SJCRH30 (cell line): Measurements from ENCODE around the gene AKAP6. TPM values are rescaled to one million over a fixed set of nuclear protein-coding genes. Genes with fewer than 3 reads are reported as not detected.

ENCODE experiments used
- DNase-seq, 2 experiments: peaks; one replicate each; pipeline ENCODE4 v3.0.0-alpha.2; 2015 to 2020
- H3K27ac ChIP-seq: fragments of 250-450 bp; sonication (Bioruptor Pico); 2 replicates; pipeline ENCODE4 v1.5.1; 2020; ENCODE audit warnings: mild to moderate bottlenecking, moderate library complexity
- H3K27me3 ChIP-seq: fragments of 250-450 bp; sonication (Bioruptor Pico); 2 replicates; pipeline ENCODE4 v1.5.1; 2020; ENCODE audit warnings: mild to moderate bottlenecking, moderate library complexity
- H3K36me3 ChIP-seq: fragments of 250-450 bp; sonication (Bioruptor Pico); 2 replicates; pipeline ENCODE4 v1.5.1; 2020; ENCODE audit warnings: mild to moderate bottlenecking, moderate library complexity
- H3K4me1 ChIP-seq: fragments of 250-450 bp; sonication (Bioruptor Pico); 2 replicates; pipeline ENCODE4 v1.5.1; 2020; ENCODE audit warnings: mild to moderate bottlenecking, moderate library complexity
- H3K4me3 ChIP-seq: fragments of 250-450 bp; sonication (Bioruptor Pico); 2 replicates; pipeline ENCODE4 v1.5.1; 2020; ENCODE audit warnings: mild to moderate bottlenecking, moderate library complexity
- H3K9me3 ChIP-seq: fragments of 250-450 bp; sonication (Bioruptor Pico); replicated peaks from 2 replicates; pipeline ENCODE4 v1.5.1; 2020; ENCODE audit warnings: mild to moderate bottlenecking, moderate library complexity
- total RNA-seq: library from RNA; depleted of rRNA; stranded (reverse); fragments of >200 nt; shearing (Covaris generic); gene quantifications from 2 replicates; pipeline ENCODE4 v1.2.3, GENCODE V29; 2014

The AKAP6 gene
- total RNA-seq, 1 experiment from 2014 or later, result 14.6 TPM

- no peaks in the 10 kb centered on the region for H3K36me3 ChIP-seq
- H3K27ac ChIP-seq, result no peak overlapping the region
- H3K27me3 ChIP-seq, result no peaks in the 10 kb centered on the region
- H3K9me3 ChIP-seq, result no peaks in the 10 kb centered on the region
- no peak for DNase-seq
- H3K4me1 ChIP-seq, result no peaks in the 10 kb centered on the region
- no peak overlapping the region for H3K4me3 ChIP-seq
Measured at GRCh38 chr14:32654106-32654505, 325.0 kb downstream of the AKAP6 start.

GRCh38 chr14:32656601-32657000, 327.5 kb downstream of the AKAP6 start:
- no peak overlapping the region for H3K27ac ChIP-seq
- no peaks in the 10 kb centered on the region for H3K27me3 ChIP-seq
- no peaks in the 10 kb centered on the region for H3K36me3 ChIP-seq
- no peak for DNase-seq
- H3K4me3 ChIP-seq, result no peak overlapping the region
- no peaks in the 10 kb centered on the region for H3K4me1 ChIP-seq
- H3K9me3 ChIP-seq, result no peaks in the 10 kb centered on the region

- no peak for DNase-seq
- no peaks in the 10 kb centered on the region for H3K36me3 ChIP-seq
- no peaks in the 10 kb centered on the region for H3K27me3 ChIP-seq
- H3K4me3 ChIP-seq, result no peak overlapping the region
- no peak overlapping the region for H3K27ac ChIP-seq
- no peaks in the 10 kb centered on the region; the same call in 1 of the 2 replicates for H3K4me1 ChIP-seq
- no peaks in the 10 kb centered on the region for H3K9me3 ChIP-seq
Measured at GRCh38 chr14:32657081-32657480, 328.0 kb downstream of the AKAP6 start.

- Histone ChIP-seq H3K4me1 (no peaks in the 10 kb centered on the region; the same call in 1 of the 2 replicates), H3K27me3 (no peaks in the 10 kb centered on the region), H3K36me3 (no peaks in the 10 kb centered on the region), H3K9me3 (no peaks in the 10 kb centered on the region), H3K27ac (no peak overlapping the region), H3K4me3 (no peak overlapping the region)
- no peak for DNase-seq
Measured at GRCh38 chr14:32661216-32661615, 332.1 kb downstream of the AKAP6 start.

- no peaks in the 10 kb centered on the region for H3K9me3 ChIP-seq
- no peaks in the 10 kb centered on the region for H3K27me3 ChIP-seq
- no peak overlapping the region for H3K27ac ChIP-seq
- H3K4me1 ChIP-seq, result no peaks in the 10 kb centered on the region; the same call in 1 of the 2 replicates
- no peaks in the 10 kb centered on the region for H3K36me3 ChIP-seq
- H3K4me3 ChIP-seq, result no peak overlapping the region
- no peak for DNase-seq
Measured at GRCh38 chr14:32662211-32662610, 333.1 kb downstream of the AKAP6 start.

GRCh38 chr14:32666308-32666707, 337.2 kb downstream of the AKAP6 start:
- H3K27ac ChIP-seq, result no peak overlapping the region
- H3K36me3 ChIP-seq, result no peaks in the 10 kb centered on the region
- no peaks in the 10 kb centered on the region for H3K27me3 ChIP-seq
- H3K4me3 ChIP-seq, result no peak overlapping the region
- no peaks in the 10 kb centered on the region; the same call in 1 of the 2 replicates for H3K4me1 ChIP-seq
- H3K9me3 ChIP-seq, result no peaks in the 10 kb centered on the region
- DNase-seq, result no peak

GRCh38 chr14:32667287-32667686, 338.2 kb downstream of the AKAP6 start:
- no peaks in the 10 kb centered on the region for H3K9me3 ChIP-seq
- no peaks in the 10 kb centered on the region; the same call in 1 of the 2 replicates for H3K4me1 ChIP-seq
- no peak overlapping the region for H3K27ac ChIP-seq
- H3K4me3 ChIP-seq, result no peak overlapping the region
- no peak for DNase-seq
- no peaks in the 10 kb centered on the region for H3K36me3 ChIP-seq
- H3K27me3 ChIP-seq, result no peaks in the 10 kb centered on the region

- Histone ChIP-seq H3K36me3 (no peaks in the 10 kb centered on the region), H3K4me3 (no peak overlapping the region), H3K27me3 (no peaks in the 10 kb centered on the region), H3K27ac (no peak overlapping the region), H3K4me1 (no peaks in the 10 kb centered on the region; the same call in 1 of the 2 replicates), H3K9me3 (no peaks in the 10 kb centered on the region)
- no peak for DNase-seq
Measured at GRCh38 chr14:32667791-32668190, 338.7 kb downstream of the AKAP6 start.

- Histone ChIP-seq H3K27me3 (no peaks in the 10 kb centered on the region), H3K4me3 (no peak overlapping the region)
- no peak for DNase-seq
Measured at GRCh38 chr14:32669391-32669790, 340.3 kb downstream of the AKAP6 start.

GRCh38 chr14:32675433-32675832, 346.3 kb downstream of the AKAP6 start:
- 0 out of 2 replicates have a peak, but pooled peaks cover 2% of the 10 kb centered on the region for H3K36me3 ChIP-seq

More at GRCh38 chr14:32669391-32669790, 340.3 kb downstream of the AKAP6 start:
- H3K9me3 ChIP-seq, result no peaks in the 10 kb centered on the region
- no peaks in the 10 kb centered on the region for H3K36me3 ChIP-seq
- H3K4me1 ChIP-seq, result no peaks in the 10 kb centered on the region; the same call in 1 of the 2 replicates
- H3K27ac ChIP-seq, result no peak overlapping the region

GRCh38 chr14:32677129-32677780, 348.2 kb downstream of the AKAP6 start:
- no peaks in the 10 kb centered on the region for H3K9me3 ChIP-seq
- no peak overlapping the region for H3K4me3 ChIP-seq
- H3K4me1 ChIP-seq, result peaks cover 17% of the 10 kb centered on the region
- H3K36me3 ChIP-seq, result 0 out of 2 replicates have a peak, but pooled peaks cover 2% of the 10 kb centered on the region
- peak overlapping the region; percentile 52 for H3K27ac ChIP-seq
- no peaks in the 10 kb centered on the region for H3K27me3 ChIP-seq
- DNase-seq, result peak; percentile 18 to 68

More at GRCh38 chr14:32675433-32675832, 346.3 kb downstream of the AKAP6 start:
- Histone ChIP-seq H3K4me3 (no peak overlapping the region), H3K4me1 (peaks cover 17% of the 10 kb centered on the region), H3K27ac (no peak overlapping the region), H3K27me3 (no peaks in the 10 kb centered on the region), H3K9me3 (no peaks in the 10 kb centered on the region)
- no peak for DNase-seq

- Histone ChIP-seq H3K9me3 (no peaks in the 10 kb centered on the region), H3K4me3 (no peak overlapping the region), H3K27ac (peak overlapping the region; percentile 52), H3K36me3 (0 out of 2 replicates have a peak, but pooled peaks cover 2% of the 10 kb centered on the region), H3K4me1 (peaks cover 17% of the 10 kb centered on the region), H3K27me3 (no peaks in the 10 kb centered on the region)
- DNase-seq, result no peak
Measured at GRCh38 chr14:32678088-32678487, 349.0 kb downstream of the AKAP6 start.

- no peak overlapping the region for H3K4me3 ChIP-seq
- H3K9me3 ChIP-seq, result no peaks in the 10 kb centered on the region
- H3K27me3 ChIP-seq, result no peaks in the 10 kb centered on the region
- no peak overlapping the region for H3K27ac ChIP-seq
- peaks cover 17% of the 10 kb centered on the region for H3K4me1 ChIP-seq
- H3K36me3 ChIP-seq, result 0 out of 2 replicates have a peak, but pooled peaks cover 2% of the 10 kb centered on the region
- no peak for DNase-seq
Measured at GRCh38 chr14:32679927-32680612, 351.0 kb downstream of the AKAP6 start.

- H3K27me3 ChIP-seq, result no peaks in the 10 kb centered on the region
- no peak overlapping the region for H3K4me3 ChIP-seq
- H3K9me3 ChIP-seq, result no peaks in the 10 kb centered on the region
- H3K36me3 ChIP-seq, result 0 out of 2 replicates have a peak, but pooled peaks cover 2% of the 10 kb centered on the region
- H3K4me1 ChIP-seq, result peaks cover 17% of the 10 kb centered on the region
- H3K27ac ChIP-seq, result no peak overlapping the region
- DNase-seq, result no peak
Measured at GRCh38 chr14:32681598-32681997, 352.5 kb downstream of the AKAP6 start.

GRCh38 chr14:32682214-32682613, 353.1 kb downstream of the AKAP6 start:
- no peaks in the 10 kb centered on the region for H3K9me3 ChIP-seq
- H3K27ac ChIP-seq, result no peak overlapping the region
- no peaks in the 10 kb centered on the region for H3K27me3 ChIP-seq
- H3K4me1 ChIP-seq, result peaks cover 14% of the 10 kb centered on the region
- H3K4me3 ChIP-seq, result no peak overlapping the region
- 0 out of 2 replicates have a peak, but pooled peaks cover 2% of the 10 kb centered on the region for H3K36me3 ChIP-seq
- DNase-seq, result no peak
